ENCODE results near the gene CCL1.

GRCh38 chr17:34354637-34355036 is 8.4 kb downstream of the CCL1 start:
- TF ChIP-seq POLR2A (IDR thresholded peaks at IDR 0.05) (no peak), POLR2AphosphoS5 (IDR thresholded peaks at IDR 0.05; ENCODE audit: insufficient read depth in 1 of 2, low read depth in 1 of 2) (no peak)
